PC-9 (cell line): ENCODE data around the gene EDDM13.
"Not testable (repeated sequence)": the region's sequence is repeated elsewhere in the genome, so short reads cannot be mapped to it uniquely, and the experiment has no call there.

Experiments used
- EZH2 ChIP-seq: fragments of 200-600 bp; sonication (generic); IDR thresholded peaks from 2 replicates; pipeline ENCODE4 v1.8.0; 2017; ENCODE audit warnings: antibody characterized with exemption, low read depth
- TF ChIP-seq, protein P1 (sequence below): fragments of 200-600 bp; sonication (generic); conservative IDR thresholded peaks from 2 replicates; pipeline ENCODE4 v1.6.1; 2017; ENCODE audit warnings: mixed run types, antibody characterized with exemption, mild to moderate bottlenecking, moderate library complexity

DNA sequence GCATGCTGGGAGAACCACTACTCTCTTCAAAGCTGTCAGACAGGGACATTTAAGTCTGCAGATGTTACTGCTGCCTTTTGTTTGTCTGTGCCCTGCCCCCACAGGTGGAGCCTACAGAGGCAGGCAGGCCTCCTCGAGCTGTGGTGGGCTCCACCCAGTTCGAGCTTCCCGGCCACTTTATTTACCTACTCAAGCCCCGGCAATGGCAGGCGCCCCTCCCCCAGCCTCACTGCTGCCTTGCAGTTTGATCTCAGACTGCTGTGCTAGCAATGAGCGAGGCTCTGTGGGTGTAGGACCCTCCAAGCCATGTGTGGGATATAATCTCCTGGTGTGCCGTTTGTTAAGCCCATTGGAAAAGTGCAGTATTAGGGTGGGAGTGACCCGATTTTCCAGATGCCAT is 64.5 kb downstream of the EDDM13 start:
- TF ChIP-seq, protein P1, sequence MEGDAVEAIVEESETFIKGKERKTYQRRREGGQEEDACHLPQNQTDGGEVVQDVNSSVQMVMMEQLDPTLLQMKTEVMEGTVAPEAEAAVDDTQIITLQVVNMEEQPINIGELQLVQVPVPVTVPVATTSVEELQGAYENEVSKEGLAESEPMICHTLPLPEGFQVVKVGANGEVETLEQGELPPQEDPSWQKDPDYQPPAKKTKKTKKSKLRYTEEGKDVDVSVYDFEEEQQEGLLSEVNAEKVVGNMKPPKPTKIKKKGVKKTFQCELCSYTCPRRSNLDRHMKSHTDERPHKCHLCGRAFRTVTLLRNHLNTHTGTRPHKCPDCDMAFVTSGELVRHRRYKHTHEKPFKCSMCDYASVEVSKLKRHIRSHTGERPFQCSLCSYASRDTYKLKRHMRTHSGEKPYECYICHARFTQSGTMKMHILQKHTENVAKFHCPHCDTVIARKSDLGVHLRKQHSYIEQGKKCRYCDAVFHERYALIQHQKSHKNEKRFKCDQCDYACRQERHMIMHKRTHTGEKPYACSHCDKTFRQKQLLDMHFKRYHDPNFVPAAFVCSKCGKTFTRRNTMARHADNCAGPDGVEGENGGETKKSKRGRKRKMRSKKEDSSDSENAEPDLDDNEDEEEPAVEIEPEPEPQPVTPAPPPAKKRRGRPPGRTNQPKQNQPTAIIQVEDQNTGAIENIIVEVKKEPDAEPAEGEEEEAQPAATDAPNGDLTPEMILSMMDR, result not testable (repeated sequence)
- TF ChIP-seq EZH2, result not testable (repeated sequence)
